Astrocyte of the spinal cord (primary cell): Measurements from ENCODE around the gene ZNF646.

Experiments used
- DNase-seq: peaks from one replicate; pipeline ENCODE4 v3.0.0; 2011; ENCODE audit warnings: low read depth, low spot score
- H3K4me3 ChIP-seq: 2 replicates; pipeline ENCODE4 v1.5.1; 2011; ENCODE audit warnings: low read depth, mild to moderate bottlenecking, low read length, moderate library complexity
- in situ Hi-C: cut with HindIII; loops from 2 replicates; pipeline ENCODE4 v1.10.0; 2017; ENCODE audit warnings: low sequenced_read_pairs
- TF ChIP-seq, protein P1 (sequence below): IDR thresholded peaks from 2 replicates; pipeline ENCODE4 v1.5.1; 2012; ENCODE audit warnings: low read depth, mild to moderate bottlenecking, low read length, inconsistent platforms

Gene ZNF646

DNA sequence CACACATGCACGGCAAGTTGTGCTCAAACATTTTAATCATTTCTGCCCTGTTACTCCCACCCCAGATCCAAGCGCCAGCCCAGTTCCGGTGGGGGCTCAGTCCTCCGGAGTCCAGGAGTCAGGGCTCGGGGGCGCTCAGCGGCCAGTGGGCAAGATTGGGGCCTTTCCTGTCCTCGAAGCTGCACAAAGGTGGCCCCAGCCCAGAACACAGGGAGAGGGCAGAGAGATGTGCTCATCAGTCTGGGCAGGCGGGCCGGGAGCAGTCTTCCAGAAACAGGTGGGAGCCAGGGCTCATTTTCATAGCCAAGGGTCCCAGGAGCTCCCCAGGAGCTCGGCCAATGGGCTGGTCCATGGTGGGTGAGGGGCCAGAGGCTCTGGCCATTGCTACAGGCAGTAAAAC, 57.2 kb downstream of the ZNF646 start:
- TF ChIP-seq, protein P1, sequence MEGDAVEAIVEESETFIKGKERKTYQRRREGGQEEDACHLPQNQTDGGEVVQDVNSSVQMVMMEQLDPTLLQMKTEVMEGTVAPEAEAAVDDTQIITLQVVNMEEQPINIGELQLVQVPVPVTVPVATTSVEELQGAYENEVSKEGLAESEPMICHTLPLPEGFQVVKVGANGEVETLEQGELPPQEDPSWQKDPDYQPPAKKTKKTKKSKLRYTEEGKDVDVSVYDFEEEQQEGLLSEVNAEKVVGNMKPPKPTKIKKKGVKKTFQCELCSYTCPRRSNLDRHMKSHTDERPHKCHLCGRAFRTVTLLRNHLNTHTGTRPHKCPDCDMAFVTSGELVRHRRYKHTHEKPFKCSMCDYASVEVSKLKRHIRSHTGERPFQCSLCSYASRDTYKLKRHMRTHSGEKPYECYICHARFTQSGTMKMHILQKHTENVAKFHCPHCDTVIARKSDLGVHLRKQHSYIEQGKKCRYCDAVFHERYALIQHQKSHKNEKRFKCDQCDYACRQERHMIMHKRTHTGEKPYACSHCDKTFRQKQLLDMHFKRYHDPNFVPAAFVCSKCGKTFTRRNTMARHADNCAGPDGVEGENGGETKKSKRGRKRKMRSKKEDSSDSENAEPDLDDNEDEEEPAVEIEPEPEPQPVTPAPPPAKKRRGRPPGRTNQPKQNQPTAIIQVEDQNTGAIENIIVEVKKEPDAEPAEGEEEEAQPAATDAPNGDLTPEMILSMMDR = no peak
- in situ Hi-C loops = no loop called here
- DNase-seq = no peak

DNA sequence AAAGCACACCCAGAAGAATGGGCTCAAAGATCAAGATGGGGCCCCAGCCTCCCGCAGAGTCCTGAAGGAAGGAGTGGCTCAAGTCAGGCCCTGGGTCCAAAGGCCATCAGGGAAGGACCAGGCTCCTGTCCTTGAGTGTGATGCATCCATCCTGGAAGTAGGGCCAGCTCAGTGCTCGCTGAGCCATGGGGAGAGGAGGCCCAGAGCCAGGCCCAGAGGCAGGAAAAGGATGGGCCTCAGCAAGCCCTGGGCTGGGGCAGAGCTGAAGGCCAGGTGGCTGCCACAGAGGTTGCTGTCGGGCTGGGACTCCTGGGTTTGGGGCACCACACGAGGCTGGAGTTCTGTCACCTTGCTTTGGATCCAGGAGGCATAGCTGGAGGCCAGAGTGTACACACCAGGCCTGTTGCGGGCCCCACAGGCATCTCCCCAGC, 57.6 kb downstream of the ZNF646 start:
- in situ Hi-C loops = no loop called here
- H3K4me3 ChIP-seq = no peak overlapping the region
- TF ChIP-seq, protein P1 = no peak
- DNase-seq = no peak

More for the DNA sequence above, 57.2 kb downstream of the ZNF646 start:
- no peak overlapping the region for H3K4me3 ChIP-seq

DNA sequence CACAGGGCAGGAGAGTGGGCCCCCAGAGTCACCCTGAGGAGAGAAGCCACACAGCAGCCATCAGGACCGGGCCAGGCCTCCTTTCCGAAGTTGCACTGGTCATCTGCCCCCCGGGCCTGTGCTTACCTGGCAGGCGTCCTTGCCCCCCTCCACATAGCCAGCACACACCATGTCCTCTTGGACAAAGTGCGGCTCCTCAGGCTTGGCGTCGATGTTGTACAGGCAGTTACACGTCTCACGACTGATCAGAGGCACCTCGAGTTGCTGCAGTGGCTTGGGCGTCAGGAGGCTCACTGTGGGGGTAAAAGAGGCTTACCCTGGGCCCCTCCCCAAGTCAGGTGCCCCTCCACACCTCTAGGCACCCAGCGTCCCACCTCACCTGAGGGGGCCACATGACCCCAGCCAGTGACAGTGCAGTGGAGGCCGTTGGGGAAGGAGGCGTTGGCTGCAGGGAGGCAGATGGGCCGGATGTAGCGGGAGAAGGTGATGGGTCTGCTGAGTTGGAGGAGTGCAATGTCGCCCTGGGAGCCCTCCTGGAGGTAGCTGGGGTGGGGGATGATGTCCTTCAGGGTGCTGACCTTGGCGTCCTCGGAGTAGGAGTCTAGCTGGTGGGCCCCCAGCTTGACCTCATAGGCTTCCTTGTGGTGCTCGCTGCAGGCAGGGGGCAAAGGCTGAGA, 58.2 kb downstream of the ZNF646 start:
- H3K4me3 ChIP-seq = no peak overlapping the region
- in situ Hi-C loops = no loop called here

DNA sequence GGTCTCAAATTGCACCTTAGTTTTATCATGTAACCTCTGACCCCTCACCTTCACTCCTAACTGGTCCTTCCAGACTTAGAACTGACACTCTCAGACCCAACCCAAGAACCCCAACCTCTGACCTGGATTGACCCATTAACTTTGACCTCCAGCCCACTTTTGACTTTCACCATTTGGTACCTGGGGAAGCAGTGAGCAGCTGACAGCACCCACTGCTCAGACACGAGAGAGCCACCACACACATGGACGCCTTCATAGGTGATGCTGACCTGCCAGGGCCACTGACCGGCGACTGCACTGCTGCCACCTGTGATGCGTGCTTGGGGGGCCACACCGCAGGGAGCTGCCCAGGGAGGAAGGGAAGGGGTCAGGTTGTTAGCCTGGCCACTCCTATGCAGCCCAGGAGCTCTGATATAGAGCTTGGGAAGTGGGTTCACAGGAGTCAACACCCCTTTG, 58.9 kb downstream of the ZNF646 start:
- TF ChIP-seq, protein P1 = no peak

More for the DNA sequence above, 58.2 kb downstream of the ZNF646 start:
- DNase-seq = no peak
- TF ChIP-seq, protein P1 = no peak

More for the DNA sequence above, 58.9 kb downstream of the ZNF646 start:
- H3K4me3 ChIP-seq = no peak overlapping the region
- in situ Hi-C loops = no loop called here
- DNase-seq = no peak
